HepG2 (cell line): ENCODE measurements around the gene RASGRF1. TPM values are rescaled to one million over a fixed set of nuclear protein-coding genes. Genes with fewer than 3 reads are reported as not detected.
A peak's percentile ranks its signal among the peaks of the same experiment; 100 is the strongest.

ENCODE experiments used
- ARHGAP35 ChIP-seq: sonication (generic); formaldehyde crosslinking; IDR thresholded peaks from 2 replicates; pipeline ENCODE4 v1.9.0; 2022; ENCODE audit warnings: mild to moderate bottlenecking, inconsistent platforms, moderate library complexity, missing genetic modification reagents, borderline replicate concordance
- CBX5 ChIP-seq: sonication (generic); formaldehyde crosslinking; IDR thresholded peaks from 2 replicates; pipeline ENCODE4 v1.4.0; 2020; ENCODE audit warnings: missing genetic modification reagents, borderline replicate concordance
- FOXA1 ChIP-seq, 2 experiments: fragments of 450-650 bp in 1 of 2; sonication (generic) in 1 of 2; formaldehyde crosslinking in 1 of 2; IDR thresholded peaks; 2 replicates each; pipeline versions ENCODE4 v1.4.0 to v1.6.1; 2016 to 2020; ENCODE audit warnings: missing genetic modification reagents in 1 of 2
- JARID2 ChIP-seq: sonication (generic); formaldehyde crosslinking; IDR thresholded peaks from 2 replicates; pipeline ENCODE4 v1.8.1; 2023; ENCODE audit warnings: missing genetic modification reagents, inconsistent platforms; ENCODE audit not compliant: insufficient replicate concordance
- MTF1 ChIP-seq: sonication (generic); formaldehyde crosslinking; IDR thresholded peaks from 2 replicates; pipeline ENCODE4 v1.5.0; 2020; ENCODE audit warnings: missing genetic modification reagents
- PTBP1 ChIP-seq: fragments of 200-400 bp; formaldehyde crosslinking; IDR thresholded peaks from 2 replicates; pipeline ENCODE4 v1.6.1; 2018; ENCODE audit warnings: low read length, low read depth; ENCODE audit not compliant: poor library complexity, severe bottlenecking
- SATB2 ChIP-seq: sonication (generic); formaldehyde crosslinking; IDR thresholded peaks from 2 replicates; pipeline ENCODE4 v1.5.0; 2020; ENCODE audit warnings: missing genetic modification reagents
- SP5 ChIP-seq: IDR thresholded peaks from 2 replicates; pipeline ENCODE4 v1.6.1; 2016; ENCODE audit warnings: low read depth, borderline replicate concordance
- SYNCRIP ChIP-seq: fragments of 200-400 bp; formaldehyde crosslinking; IDR thresholded peaks from 2 replicates; pipeline ENCODE4 v1.6.1; 2018; ENCODE audit warnings: mild to moderate bottlenecking, low read depth, low read length; ENCODE audit not compliant: insufficient read depth
- XRCC5 ChIP-seq: fragments of 200-400 bp; formaldehyde crosslinking; optimal IDR thresholded peaks from 2 replicates; pipeline ENCODE3; 2017; ENCODE audit warnings: mild to moderate bottlenecking, low read length
- ZNF20 ChIP-seq: sonication (generic); formaldehyde crosslinking; IDR thresholded peaks from 2 replicates; pipeline ENCODE4 v1.4.0; 2020; ENCODE audit warnings: mild to moderate bottlenecking, moderate library complexity, missing genetic modification reagents
- ZNF335 ChIP-seq: sonication (generic); formaldehyde crosslinking; IDR thresholded peaks from 2 replicates; pipeline ENCODE4 v1.4.0; 2020; ENCODE audit warnings: missing genetic modification reagents
- ZNF34 ChIP-seq: sonication (generic); formaldehyde crosslinking; IDR thresholded peaks from 2 replicates; pipeline ENCODE4 v1.4.0; 2020; ENCODE audit warnings: mild to moderate bottlenecking, missing genetic modification reagents, borderline replicate concordance
- ZNF547 ChIP-seq: sonication (generic); formaldehyde crosslinking; IDR thresholded peaks from 2 replicates; pipeline ENCODE4 v1.5.1; 2020; ENCODE audit warnings: mild to moderate bottlenecking, missing genetic modification reagents
- ZNF569 ChIP-seq: sonication (generic); formaldehyde crosslinking; IDR thresholded peaks from 2 replicates; pipeline ENCODE4 v1.5.0; 2020; ENCODE audit warnings: mild to moderate bottlenecking, missing genetic modification reagents, moderate library complexity, borderline replicate concordance
- ZNF7 ChIP-seq: IDR thresholded peaks from 2 replicates; pipeline ENCODE4 v1.6.1; 2016; ENCODE audit warnings: missing biosample characterization, missing genetic modification reagents
- ZNF713 ChIP-seq: sonication (generic); formaldehyde crosslinking; IDR thresholded peaks from 2 replicates; pipeline ENCODE4 v1.4.0; 2020; ENCODE audit warnings: mild to moderate bottlenecking, missing genetic modification reagents
- ZNF775 ChIP-seq: sonication (generic); formaldehyde crosslinking; IDR thresholded peaks from 2 replicates; pipeline ENCODE4 v1.4.0; 2020; ENCODE audit warnings: missing genetic modification reagents, mild to moderate bottlenecking, moderate library complexity, borderline replicate concordance
- ZNF780A ChIP-seq: sonication (generic); formaldehyde crosslinking; IDR thresholded peaks from 2 replicates; pipeline ENCODE4 v1.8.0; 2022; ENCODE audit warnings: mild to moderate bottlenecking, missing genetic modification reagents, moderate library complexity
- ZNF782 ChIP-seq: sonication (generic); formaldehyde crosslinking; IDR thresholded peaks from 2 replicates; pipeline ENCODE4 v1.4.0; 2020; ENCODE audit warnings: missing genetic modification reagents, mild to moderate bottlenecking, borderline replicate concordance
- ZSCAN29 ChIP-seq: sonication (generic); formaldehyde crosslinking; conservative IDR thresholded peaks from 2 replicates; pipeline ENCODE4 v1.4.0; 2020; ENCODE audit warnings: mild to moderate bottlenecking, missing genetic modification reagents
- polyA plus RNA-seq, 8 experiments: library from polyadenylated mRNA; depleted of rRNA in 3 of 8; stranded (reverse) in 7 of 8; unstranded in 1 of 8; fragments of >200 nt; fragmentation: Illumina TruSeq in 4 of 8; extraction: Trizol in 4 of 8; gene quantifications; 2 replicates each; pipeline versions ENCODE4 v1.2.1 to v1.2.3, GENCODE V29; 2011 to 2016; ENCODE audit warnings: low read depth in 4 of 8, missing spikeins in 1 of 8, mixed read lengths in 1 of 8; ENCODE audit not compliant: insufficient read depth in 1 of 8
- total RNA-seq, 5 experiments: library from RNA; depleted of rRNA; stranded (reverse); fragments of >200 nt; fragmentation: Illumina TruSeq; extraction: Trizol; gene quantifications; 2 replicates each; pipeline ENCODE4 v1.2.3, GENCODE V29; 2016; ENCODE audit warnings: low read depth in 1 of 5
- TF ChIP-seq, protein P1 (sequence below): sonication (generic); formaldehyde crosslinking; IDR thresholded peaks from 2 replicates; pipeline ENCODE4 v1.4.0; 2020; ENCODE audit warnings: missing genetic modification reagents
- TF ChIP-seq, protein P2 (sequence below): sonication (generic); formaldehyde crosslinking; IDR thresholded peaks from 2 replicates; pipeline ENCODE4 v1.4.0; 2020; ENCODE audit warnings: missing genetic modification reagents, borderline replicate concordance
- TF ChIP-seq, protein P3 (sequence below): IDR thresholded peaks from 2 replicates; pipeline ENCODE4 v1.6.1; 2016; ENCODE audit warnings: missing genetic modification reagents, missing compliant biosample characterization
- TF ChIP-seq, protein P4 (sequence below): sonication (generic); formaldehyde crosslinking; IDR thresholded peaks from 2 replicates; pipeline ENCODE4 v1.9.0; 2021; ENCODE audit warnings: missing genetic modification reagents, borderline replicate concordance
- TF ChIP-seq, protein P5 (sequence below): sonication (generic); formaldehyde crosslinking; IDR thresholded peaks from 2 replicates; pipeline ENCODE4 v1.8.0; 2022; ENCODE audit warnings: missing genetic modification reagents, low read depth, mild to moderate bottlenecking, borderline replicate concordance

Gene RASGRF1
- total and polyA plus RNA-seq, 2 of the 13 experiments (the other 11 are each of a cell fraction or from before 2014, with no cell fraction given) = 0.55 to 3.0 TPM

DNA sequence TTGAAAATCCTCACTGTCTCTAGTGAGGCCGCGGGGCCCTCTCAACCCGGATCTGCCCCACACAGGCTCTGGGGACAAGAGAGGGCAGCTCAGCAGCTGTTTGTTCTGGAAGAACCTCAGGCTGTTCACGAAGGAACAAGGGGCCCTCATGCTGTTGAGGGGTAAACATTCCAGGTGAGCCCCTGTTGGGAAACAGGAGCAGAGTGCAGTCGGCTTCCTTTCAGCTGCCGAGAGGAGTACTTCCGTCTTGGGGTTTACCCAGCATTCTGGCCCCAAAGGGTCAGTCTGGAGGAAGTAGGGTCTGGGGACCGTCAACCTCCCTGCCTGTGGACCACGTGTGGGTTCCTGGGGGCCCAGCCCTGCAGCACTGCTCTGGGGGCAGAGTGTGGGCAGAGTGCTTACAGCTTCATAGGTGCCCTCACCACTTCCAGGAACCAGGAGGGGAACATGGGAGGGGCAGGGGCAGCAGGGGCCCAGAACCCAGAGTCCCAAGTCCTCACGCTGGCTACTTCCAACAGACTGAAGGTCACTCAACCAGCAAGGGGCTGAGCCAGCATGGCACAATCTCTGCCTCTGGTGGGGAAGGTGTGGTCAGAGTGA, 96.5 kb downstream of the RASGRF1 start (continued):
- no peak for TF ChIP-seq FOXA1 (IDR thresholded peaks at IDR 0.05)
- peak; percentile 93 for TF ChIP-seq FOXA1 (CRISPR knock-in tag; IDR thresholded peaks at IDR 0.05)
- no peak; the same call in 1 of the 2 replicates for TF ChIP-seq ZNF775 (CRISPR knock-in tag)
- TF ChIP-seq SATB2 (CRISPR knock-in tag) = peak; percentile 52; the same call in 1 of the 2 replicates
- no peak for TF ChIP-seq XRCC5
- TF ChIP-seq, protein P1, sequence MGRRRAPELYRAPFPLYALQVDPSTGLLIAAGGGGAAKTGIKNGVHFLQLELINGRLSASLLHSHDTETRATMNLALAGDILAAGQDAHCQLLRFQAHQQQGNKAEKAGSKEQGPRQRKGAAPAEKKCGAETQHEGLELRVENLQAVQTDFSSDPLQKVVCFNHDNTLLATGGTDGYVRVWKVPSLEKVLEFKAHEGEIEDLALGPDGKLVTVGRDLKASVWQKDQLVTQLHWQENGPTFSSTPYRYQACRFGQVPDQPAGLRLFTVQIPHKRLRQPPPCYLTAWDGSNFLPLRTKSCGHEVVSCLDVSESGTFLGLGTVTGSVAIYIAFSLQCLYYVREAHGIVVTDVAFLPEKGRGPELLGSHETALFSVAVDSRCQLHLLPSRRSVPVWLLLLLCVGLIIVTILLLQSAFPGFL (CRISPR knock-in tag) = no peak
- TF ChIP-seq, protein P2, sequence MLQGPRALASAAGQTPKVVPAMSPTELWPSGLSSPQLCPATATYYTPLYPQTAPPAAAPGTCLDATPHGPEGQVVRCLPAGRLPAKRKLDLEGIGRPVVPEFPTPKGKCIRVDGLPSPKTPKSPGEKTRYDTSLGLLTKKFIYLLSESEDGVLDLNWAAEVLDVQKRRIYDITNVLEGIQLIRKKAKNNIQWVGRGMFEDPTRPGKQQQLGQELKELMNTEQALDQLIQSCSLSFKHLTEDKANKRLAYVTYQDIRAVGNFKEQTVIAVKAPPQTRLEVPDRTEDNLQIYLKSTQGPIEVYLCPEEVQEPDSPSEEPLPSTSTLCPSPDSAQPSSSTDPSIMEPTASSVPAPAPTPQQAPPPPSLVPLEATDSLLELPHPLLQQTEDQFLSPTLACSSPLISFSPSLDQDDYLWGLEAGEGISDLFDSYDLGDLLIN (CRISPR knock-in tag) = peak; percentile 65; the same call in 1 of the 2 replicates
- peak; percentile 80; the same call in 1 of the 2 replicates for TF ChIP-seq ZSCAN29 (CRISPR knock-in tag)
- TF ChIP-seq ZNF780A = no peak
- no peak for TF ChIP-seq ZNF7
- TF ChIP-seq, protein P3, sequence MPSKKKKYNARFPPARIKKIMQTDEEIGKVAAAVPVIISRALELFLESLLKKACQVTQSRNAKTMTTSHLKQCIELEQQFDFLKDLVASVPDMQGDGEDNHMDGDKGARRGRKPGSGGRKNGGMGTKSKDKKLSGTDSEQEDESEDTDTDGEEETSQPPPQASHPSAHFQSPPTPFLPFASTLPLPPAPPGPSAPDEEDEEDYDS (CRISPR knock-in tag) = 0 out of 2 replicates have a peak, but pooled peaks have one; percentile 33
- TF ChIP-seq, protein P4, sequence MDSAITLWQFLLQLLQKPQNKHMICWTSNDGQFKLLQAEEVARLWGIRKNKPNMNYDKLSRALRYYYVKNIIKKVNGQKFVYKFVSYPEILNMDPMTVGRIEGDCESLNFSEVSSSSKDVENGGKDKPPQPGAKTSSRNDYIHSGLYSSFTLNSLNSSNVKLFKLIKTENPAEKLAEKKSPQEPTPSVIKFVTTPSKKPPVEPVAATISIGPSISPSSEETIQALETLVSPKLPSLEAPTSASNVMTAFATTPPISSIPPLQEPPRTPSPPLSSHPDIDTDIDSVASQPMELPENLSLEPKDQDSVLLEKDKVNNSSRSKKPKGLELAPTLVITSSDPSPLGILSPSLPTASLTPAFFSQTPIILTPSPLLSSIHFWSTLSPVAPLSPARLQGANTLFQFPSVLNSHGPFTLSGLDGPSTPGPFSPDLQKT (CRISPR knock-in tag) = 0 out of 2 replicates have a peak, but pooled peaks have one; percentile 16
- TF ChIP-seq, protein P5, sequence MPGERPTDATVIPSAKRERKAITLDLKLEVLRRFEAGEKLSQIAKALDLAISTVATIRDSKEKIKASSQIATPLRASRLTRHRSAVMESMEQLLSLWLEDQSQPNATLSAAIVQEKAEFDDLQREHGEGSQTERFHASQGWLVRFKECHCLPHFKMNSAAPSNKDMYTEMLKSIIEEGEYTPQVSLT (CRISPR knock-in tag) = 0 out of 2 replicates have a peak, but pooled peaks have one; percentile 58
- no peak for TF ChIP-seq ZNF34 (CRISPR knock-in tag)
- peak; percentile 84 for TF ChIP-seq ZNF335 (CRISPR knock-in tag)
- no peak for TF ChIP-seq ZNF713 (CRISPR knock-in tag)
- TF ChIP-seq JARID2 (CRISPR knock-in tag) = peak; percentile 92
- TF ChIP-seq ZNF782 (CRISPR knock-in tag) = no peak
- no peak for TF ChIP-seq ZNF20 (CRISPR knock-in tag)
- 0 out of 2 replicates have a peak, but pooled peaks have one; percentile 33 for TF ChIP-seq SP5 (CRISPR knock-in tag)
- peak; percentile 46; the same call in 1 of the 2 replicates for TF ChIP-seq ZNF569 (CRISPR knock-in tag)
- peak; percentile 81; the same call in 1 of the 2 replicates for TF ChIP-seq MTF1
- TF ChIP-seq SYNCRIP = no peak
- TF ChIP-seq ARHGAP35 (CRISPR knock-in tag) = no peak; the same call in 1 of the 2 replicates
- TF ChIP-seq ZNF547 (CRISPR knock-in tag) = peak; percentile 41; the same call in 1 of the 2 replicates
- TF ChIP-seq PTBP1 = no peak
- TF ChIP-seq CBX5 = peak; percentile 73; the same call in 1 of the 2 replicates
